HG02642 (cell line): ENCODE data around the gene RTN4RL2.

Experiments used
- ATAC-seq: cut with Tn5 transposase; IDR thresholded peaks from one replicate; pipeline ENCODE4 v1.9.1; 2021; ENCODE audit warnings: mild to moderate bottlenecking; ENCODE audit not compliant: unreplicated experiment, poor library complexity

RTN4RL2 gene

GRCh38 chr11:57515332-57516060, 55.2 kb downstream of the RTN4RL2 start, which contains the start of gene SLC43A1:
TSS of gene SLC43A1 (minus strand) at chr11:57515702. CDS start at chr11:57514111, 1,591 bp downstream.
- peak; percentile 47 for ATAC-seq

- no peak for ATAC-seq
These were observed 55.7 kb downstream of the RTN4RL2 start for GRCh38 chr11:57516061-57516443.

GRCh38 chr11:57521116-57521515, 60.8 kb downstream of the RTN4RL2 start:
- no peak for ATAC-seq

GRCh38 chr11:57523419-57523818, 63.1 kb downstream of the RTN4RL2 start:
- ATAC-seq = no peak
